CD8-positive, alpha-beta memory T cell (primary cell): Measurements from ENCODE around the gene NR2F2. TPM values are rescaled to one million over a fixed set of nuclear protein-coding genes. Genes with fewer than 3 reads are reported as not detected.

Source experiments
- CTCF ChIA-PET: fragments of 350-600 bp; sonication (Branson Sonifier 250); formaldehyde crosslinking; loops from one replicate; lab custom pipeline; 2021; ENCODE audit warnings: antibody characterized with exemption; lab: Charles Lee
- POLR2A ChIA-PET: fragments of 350-600 bp; sonication (Branson Sonifier 250); formaldehyde crosslinking; loops from one replicate; lab custom pipeline; 2021; ENCODE audit warnings: antibody characterized with exemption; lab: Charles Lee
- DNase-seq, 5 donors: peaks; one replicate each; pipeline versions ENCODE4 v3.0.0 to v3.0.0-alpha.2; 2020 to 2022; ENCODE audit warnings: mixed read lengths in 1 of 5
- H3K27ac ChIP-seq: one replicate; pipeline ENCODE4 v1.7.0; 2013; ENCODE audit warnings: low read depth, mild to moderate bottlenecking, low read length, moderate library complexity
- H3K27me3 ChIP-seq: 2 replicates; pipeline ENCODE4 v1.7.0; 2013; ENCODE audit warnings: low read length, mild to moderate bottlenecking; ENCODE audit not compliant: insufficient read depth, poor library complexity, severe bottlenecking
- H3K36me3 ChIP-seq: 2 replicates; pipeline ENCODE4 v1.7.0; 2013; ENCODE audit warnings: mild to moderate bottlenecking, low read length, moderate library complexity; ENCODE audit not compliant: insufficient read depth
- H3K4me1 ChIP-seq: 2 replicates; pipeline ENCODE4 v1.7.0; 2013; ENCODE audit warnings: mild to moderate bottlenecking, low read length, moderate library complexity; ENCODE audit not compliant: insufficient read depth
- H3K4me3 ChIP-seq: 2 replicates; pipeline ENCODE4 v1.7.0; 2013; ENCODE audit warnings: mild to moderate bottlenecking, low read length
- H3K9me3 ChIP-seq: 2 replicates; pipeline ENCODE4 v1.7.0; 2013; ENCODE audit warnings: mild to moderate bottlenecking, low read length
- H3K27ac Mint-ChIP-seq, 8 donors: one replicate each; pipeline ENCODE4 v1.8.0; 2020 to 2021; ENCODE audit warnings: mixed read lengths in 8 of 8, mild to moderate bottlenecking in 6 of 8, inconsistent platforms in 3 of 8, moderate library complexity in 3 of 8
- H3K27me3 Mint-ChIP-seq, 2 donors: one replicate each; pipeline ENCODE4 v1.8.0; 2020 to 2021; ENCODE audit warnings: mixed read lengths in 2 of 2, mild to moderate bottlenecking in 1 of 2, moderate library complexity in 1 of 2
- H3K36me3 Mint-ChIP-seq, 3 donors: one replicate each; pipeline ENCODE4 v1.8.0; 2020 to 2021; ENCODE audit warnings: mixed read lengths in 3 of 3, inconsistent platforms in 1 of 3, mild to moderate bottlenecking in 1 of 3
- H3K4me1 Mint-ChIP-seq, 3 donors: one replicate each; pipeline ENCODE4 v1.8.0; 2020 to 2021; ENCODE audit warnings: mixed read lengths in 3 of 3, inconsistent platforms in 1 of 3, mild to moderate bottlenecking in 1 of 3
- H3K4me3 Mint-ChIP-seq, 7 donors: one replicate each; pipeline ENCODE4 v1.8.0; 2020 to 2021; ENCODE audit warnings: mixed read lengths in 7 of 7, mild to moderate bottlenecking in 6 of 7, moderate library complexity in 4 of 7, inconsistent platforms in 2 of 7
- H3K9me3 Mint-ChIP-seq, 5 donors: one replicate each; pipeline ENCODE4 v1.8.0; 2020 to 2022; ENCODE audit warnings: mixed read lengths in 5 of 5, mild to moderate bottlenecking in 3 of 5, moderate library complexity in 2 of 5, inconsistent platforms in 1 of 5
- polyA plus RNA-seq: library from polyadenylated mRNA; unstranded; fragments of 300-500 nt; fragmentation: Illumina TruSeq; gene quantifications from one replicate; pipeline ENCODE4 v1.2.3, GENCODE V29; 2021
- total RNA-seq, 2 experiments: library from RNA; stranded (reverse); gene quantifications; one replicate each; pipeline ENCODE4 v1.2.3, GENCODE V29; 2021

The NR2F2 gene
- total and polyA plus RNA-seq, 3 experiments from 2014 or later, result not detected

DNA sequence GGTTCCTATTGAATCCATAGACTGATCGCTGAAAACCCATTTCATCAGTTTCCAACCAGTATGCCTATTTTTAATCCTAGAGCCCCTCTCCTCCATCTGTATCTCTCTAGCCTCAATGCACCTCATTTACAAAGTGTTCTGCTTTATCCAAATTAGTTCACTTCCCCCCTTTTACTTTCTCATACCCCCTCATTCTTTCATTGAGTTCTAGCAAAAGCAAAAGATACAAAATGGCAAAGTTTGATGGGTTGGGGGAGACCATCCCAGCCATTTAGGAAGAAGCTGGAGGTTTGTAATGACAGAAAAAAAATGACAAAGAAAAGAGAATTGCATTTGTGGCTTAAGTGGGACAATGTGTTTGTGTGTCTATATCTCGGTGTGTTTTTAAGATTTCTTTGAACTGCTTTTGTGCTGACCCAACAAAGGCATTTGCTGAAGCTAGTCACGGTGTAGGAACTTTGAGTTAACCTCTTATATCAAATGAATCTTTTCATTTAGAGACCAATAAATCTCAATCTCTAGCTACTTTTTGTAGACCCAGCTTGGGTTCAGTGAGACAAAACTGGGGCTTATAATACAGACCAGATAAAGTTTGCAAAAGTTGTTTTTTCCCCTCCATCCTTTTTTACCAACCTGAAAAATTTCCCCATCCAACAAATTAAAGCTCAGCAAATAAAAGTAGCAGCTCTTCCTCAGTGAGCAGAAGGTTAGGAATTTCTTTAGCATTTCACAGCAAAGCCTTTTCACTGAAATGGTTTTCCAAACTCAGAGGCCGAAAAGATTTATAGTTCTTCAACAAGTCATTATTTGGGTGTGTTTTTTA is 18.7 kb downstream of the NR2F2 start:
- H3K4me3 Mint-ChIP-seq, result no peak overlapping the region
- ChIA-PET POLR2A (no interaction called here), CTCF (no interaction called here)
- peaks cover 0 to 25% (median 8%) of the 10 kb centered on the region in 5 donors for H3K9me3 Mint-ChIP-seq
- no peaks in the 10 kb centered on the region for H3K4me1 ChIP-seq
- peaks cover 63% of the 10 kb centered on the region for H3K27me3 ChIP-seq
- H3K4me3 ChIP-seq, result no peak overlapping the region
- H3K4me1 Mint-ChIP-seq, result peaks cover 0 to 13% (median 0%) of the 10 kb centered on the region in 3 donors
- H3K9me3 ChIP-seq, result no peaks in the 10 kb centered on the region
- no peak overlapping the region for H3K27ac Mint-ChIP-seq
- H3K27me3 Mint-ChIP-seq, result peaks cover 77 to 91% of the 10 kb centered on the region in 2 donors
- H3K36me3 Mint-ChIP-seq, result no peaks in the 10 kb centered on the region
- H3K27ac ChIP-seq, result no peak overlapping the region
- DNase-seq, result no peak
- no peaks in the 10 kb centered on the region for H3K36me3 ChIP-seq

DNA sequence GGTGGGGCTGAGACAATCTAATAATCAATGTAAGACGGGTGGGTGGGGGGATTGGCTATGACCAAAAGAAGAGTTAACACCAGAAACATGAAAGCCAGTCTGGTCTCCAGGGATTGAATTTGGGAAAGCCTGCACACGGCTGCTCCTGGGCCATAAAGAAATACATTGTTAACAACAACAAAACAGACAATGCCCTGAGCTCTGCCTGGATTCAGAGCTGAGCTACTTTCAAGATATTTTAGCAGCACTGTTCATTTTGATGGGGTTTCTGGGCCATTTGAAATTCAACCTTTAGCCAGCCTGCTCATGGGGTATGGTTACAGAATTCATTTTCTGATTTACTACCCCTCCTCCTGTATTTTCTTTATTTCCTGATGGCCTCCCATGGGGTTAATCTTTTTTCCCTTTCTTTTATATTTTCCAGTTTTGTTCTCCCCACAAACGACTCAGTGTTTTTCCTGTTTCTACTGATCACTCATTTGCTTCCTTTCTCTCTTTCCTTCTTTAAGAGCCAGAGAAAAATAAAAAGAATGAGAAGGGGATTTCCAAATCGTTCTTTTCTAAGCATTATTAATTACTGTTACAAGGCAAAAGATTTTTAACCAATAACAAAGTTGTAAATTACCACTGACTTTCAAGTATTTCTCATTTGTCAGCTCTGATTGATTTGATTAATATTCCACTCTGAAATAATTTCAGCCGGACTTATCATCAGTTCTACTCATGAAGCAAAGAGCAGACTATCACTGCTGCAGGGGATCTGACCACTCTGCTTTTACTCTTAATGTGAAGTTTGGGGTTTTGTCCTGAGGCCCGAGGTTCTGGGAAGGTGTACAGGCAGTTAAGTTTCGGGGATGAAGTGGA is 19.6 kb downstream of the NR2F2 start:
- Mint-ChIP-seq H3K27ac (no peak overlapping the region), H3K36me3 (no peaks in the 10 kb centered on the region), H3K4me1 (peaks cover 0 to 13% (median 0%) of the 10 kb centered on the region in 3 donors), H3K4me3 (no peak overlapping the region), H3K27me3 (peaks cover 69 to 83% of the 10 kb centered on the region in 2 donors), H3K9me3 (peaks cover 0 to 20% (median 8%) of the 10 kb centered on the region in 5 donors)
- no peak overlapping the region for H3K27ac ChIP-seq
- DNase-seq, result no peak
- peaks cover 64% of the 10 kb centered on the region for H3K27me3 ChIP-seq
- H3K4me3 ChIP-seq, result no peak overlapping the region
- no peaks in the 10 kb centered on the region for H3K36me3 ChIP-seq
- ChIA-PET POLR2A (no interaction called here), CTCF (no interaction called here)
- H3K9me3 ChIP-seq, result no peaks in the 10 kb centered on the region
- H3K4me1 ChIP-seq, result no peaks in the 10 kb centered on the region

DNA sequence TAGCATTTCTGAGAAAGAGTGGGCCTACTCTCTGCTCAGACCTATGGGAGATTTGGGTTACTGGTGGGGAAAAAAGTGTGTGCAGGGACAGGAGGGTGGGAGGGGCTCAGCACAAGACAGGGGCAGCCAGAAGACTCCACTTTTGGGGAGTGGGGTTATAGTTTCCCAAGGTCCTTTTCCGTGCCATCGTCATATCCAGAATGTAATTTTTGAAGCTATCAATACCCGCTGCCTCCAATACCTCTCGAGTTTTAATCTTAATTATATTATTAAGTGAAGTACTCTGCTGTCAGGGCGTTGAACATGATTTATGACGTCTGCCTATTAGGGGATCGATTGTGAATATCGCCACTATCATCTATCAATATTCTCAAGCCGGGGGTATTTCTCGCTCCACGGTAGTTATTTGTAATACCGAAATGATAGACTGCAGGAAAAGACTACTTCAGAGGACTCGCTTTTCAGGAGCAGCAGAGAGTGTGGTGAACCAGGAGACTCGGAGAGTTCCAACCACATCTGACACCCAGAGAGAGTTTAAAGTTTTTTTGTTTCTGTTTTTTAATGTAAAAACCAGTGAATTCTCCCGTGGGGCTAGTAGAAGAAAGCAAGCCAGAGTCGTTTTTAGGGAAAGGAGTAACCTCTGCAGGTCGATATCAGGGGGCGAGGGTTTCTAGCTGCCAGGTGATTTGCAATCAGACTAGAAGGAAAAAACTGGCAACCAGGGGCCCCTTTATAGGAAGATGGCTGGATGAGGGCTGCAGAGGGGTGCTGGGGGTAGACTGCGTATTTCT is 20.6 kb downstream of the NR2F2 start:
- peaks cover 1% of the 10 kb centered on the region for H3K4me1 ChIP-seq
- no peak overlapping the region for H3K27ac ChIP-seq
- H3K27me3 ChIP-seq, result peaks cover 70% of the 10 kb centered on the region
- ChIA-PET POLR2A (no interaction called here), CTCF (no interaction called here)
- no peaks in the 10 kb centered on the region for H3K36me3 ChIP-seq
- Mint-ChIP-seq H3K27ac (no peak overlapping the region), H3K9me3 (peaks cover 0 to 16% (median 8%) of the 10 kb centered on the region in 5 donors), H3K4me1 (peaks cover under 1 to 9% (median 6%) of the 10 kb centered on the region in 3 donors), H3K4me3 (no peak overlapping the region), H3K36me3 (no peaks in the 10 kb centered on the region), H3K27me3 (peaks cover 62 to 72% of the 10 kb centered on the region in 2 donors)
- no peaks in the 10 kb centered on the region for H3K9me3 ChIP-seq
- no peak for DNase-seq
- no peak overlapping the region for H3K4me3 ChIP-seq

DNA sequence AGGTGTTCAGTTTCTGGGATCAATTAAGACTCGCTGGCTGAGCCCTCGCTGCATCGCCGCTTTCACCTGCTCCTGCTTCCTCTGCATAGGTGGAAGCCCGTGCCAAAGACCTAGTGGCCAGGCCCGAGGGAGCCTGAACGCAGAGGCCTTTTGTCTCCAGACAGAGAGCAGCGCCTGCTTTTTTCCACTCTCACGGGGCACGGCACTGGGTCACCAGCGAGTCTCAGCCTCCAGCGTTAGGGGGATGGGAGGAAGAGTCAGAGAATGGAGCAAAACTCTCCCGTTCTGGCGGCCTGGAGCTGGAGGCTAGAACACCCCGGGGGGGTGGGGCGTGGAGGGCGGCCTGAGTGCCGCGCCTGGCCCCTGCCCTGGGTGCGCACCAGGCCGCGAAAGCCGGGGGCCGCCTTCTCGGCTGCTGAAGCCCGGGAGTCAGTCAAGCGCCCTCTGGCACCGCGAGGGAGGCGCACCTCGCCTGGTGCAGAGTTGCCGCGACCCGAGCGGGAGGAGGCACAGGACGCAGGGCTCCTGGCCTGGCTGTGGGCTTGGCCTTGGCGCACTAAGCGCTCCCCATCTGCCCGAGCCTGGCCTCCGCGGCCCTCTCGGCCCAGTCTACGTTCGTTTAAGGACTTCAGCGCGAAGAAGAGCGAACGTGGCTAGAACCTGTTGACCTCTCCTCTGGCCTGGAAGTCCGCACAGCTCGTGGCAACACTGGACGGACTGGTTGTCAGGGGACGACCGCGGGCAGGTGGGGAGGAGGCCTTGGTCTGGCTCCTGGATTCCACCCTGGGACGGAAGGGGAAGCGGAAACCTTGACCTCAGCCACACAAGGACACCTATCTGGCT is 21.5 kb downstream of the NR2F2 start:
- ChIA-PET POLR2A (no interaction called here), CTCF (no interaction called here)
- no peaks in the 10 kb centered on the region for H3K36me3 Mint-ChIP-seq

DNA sequence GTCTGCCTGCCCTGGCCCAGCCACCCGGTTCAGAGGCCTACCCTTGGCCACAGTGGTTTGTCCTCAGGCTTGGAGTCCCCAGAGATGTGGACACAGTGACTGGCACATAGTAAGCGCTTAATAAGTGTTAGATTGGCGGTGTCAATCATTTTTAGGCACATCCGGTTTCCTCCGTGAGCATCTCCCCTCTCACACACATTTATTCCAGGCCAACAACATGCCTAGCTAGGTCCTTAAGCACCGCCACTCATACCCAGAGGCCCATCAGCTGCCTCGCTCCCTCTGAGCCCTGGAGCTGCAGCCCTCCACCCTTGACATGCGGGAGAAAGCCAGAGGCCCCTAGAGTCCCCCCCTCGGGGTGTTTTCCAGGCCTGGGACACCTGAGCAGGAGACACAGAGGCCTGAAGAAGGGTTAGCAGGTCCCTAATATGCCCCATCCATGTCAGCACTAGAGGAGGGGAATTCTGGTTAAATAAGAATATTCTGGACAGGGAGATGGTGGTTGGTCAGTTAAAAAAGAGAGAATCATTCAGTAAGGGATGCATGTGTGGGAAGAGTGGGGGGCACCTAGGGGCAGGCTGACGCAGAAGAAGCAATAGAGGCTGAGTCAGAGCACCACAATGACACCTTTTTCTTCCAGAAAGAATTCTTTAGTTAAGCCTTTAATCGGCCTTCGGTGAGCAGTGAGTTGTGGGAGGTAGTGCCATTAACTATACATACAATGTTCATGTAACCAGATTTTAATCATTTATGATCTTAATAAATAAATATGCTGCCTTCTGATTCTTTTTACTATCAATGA is 22.3 kb downstream of the NR2F2 start:
- Histone ChIP-seq H3K27me3 (peaks cover 69% of the 10 kb centered on the region), H3K36me3 (no peaks in the 10 kb centered on the region), H3K4me3 (no peak overlapping the region), H3K27ac (no peak overlapping the region), H3K4me1 (peaks cover 16% of the 10 kb centered on the region), H3K9me3 (no peaks in the 10 kb centered on the region)
- H3K4me1 Mint-ChIP-seq, result peaks cover 14 to 20% (median 20%) of the 10 kb centered on the region in 3 donors
- ChIA-PET CTCF (no interaction called here), POLR2A (no interaction called here)
- DNase-seq, result no peak
- H3K4me3 Mint-ChIP-seq, result no peak overlapping the region
- H3K9me3 Mint-ChIP-seq, result peaks cover 0 to 14% (median 9%) of the 10 kb centered on the region in 5 donors
- no peak overlapping the region for H3K27ac Mint-ChIP-seq
- H3K27me3 Mint-ChIP-seq, result peaks cover 59 to 60% of the 10 kb centered on the region in 2 donors
- peaks cover 0 to 1% (median 0%) of the 10 kb centered on the region in 3 donors for H3K36me3 Mint-ChIP-seq

More for the DNA sequence above, 21.5 kb downstream of the NR2F2 start:
- no peak for DNase-seq
- Mint-ChIP-seq H3K4me1 (peaks cover 9 to 14% (median 14%) of the 10 kb centered on the region in 3 donors), H3K4me3 (no peak overlapping the region), H3K27ac (no peak overlapping the region), H3K9me3 (peaks cover 0 to 11% (median 8%) of the 10 kb centered on the region in 5 donors), H3K27me3 (peaks cover 56 to 64% of the 10 kb centered on the region in 2 donors)
- H3K27ac ChIP-seq, result no peak overlapping the region
- H3K27me3 ChIP-seq, result peaks cover 71% of the 10 kb centered on the region
- H3K4me1 ChIP-seq, result peaks cover 9% of the 10 kb centered on the region
- no peaks in the 10 kb centered on the region for H3K36me3 ChIP-seq
- H3K4me3 ChIP-seq, result no peak overlapping the region
- H3K9me3 ChIP-seq, result no peaks in the 10 kb centered on the region

DNA sequence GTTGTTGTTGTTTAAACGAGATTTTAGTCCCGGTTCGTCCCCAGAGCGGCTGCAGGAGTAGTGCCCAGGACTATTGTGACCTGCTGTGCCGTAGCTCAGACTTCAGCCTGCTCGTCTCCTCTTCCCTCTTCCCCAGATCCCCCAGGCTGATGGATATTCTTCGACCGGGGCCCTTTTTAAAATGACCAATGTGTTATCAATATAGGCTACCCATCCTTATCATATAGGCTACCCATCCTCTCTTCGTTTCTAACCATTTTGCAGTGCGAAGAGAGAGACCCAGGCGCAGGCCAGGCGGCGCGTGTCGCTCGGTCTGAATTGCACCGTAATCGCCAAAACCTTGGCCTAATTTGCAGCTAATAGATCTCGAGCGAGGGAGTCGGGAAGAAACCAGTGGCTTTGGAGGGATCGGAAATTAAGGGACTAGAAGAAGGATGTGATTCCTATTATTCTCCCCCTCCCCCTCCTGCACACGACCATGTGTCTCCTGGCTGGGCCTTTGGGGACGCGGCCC is 23.0 kb downstream of the NR2F2 start:
- Histone ChIP-seq H3K36me3 (no peaks in the 10 kb centered on the region), H3K27me3 (peaks cover 75% of the 10 kb centered on the region), H3K4me1 (peaks cover 23% of the 10 kb centered on the region), H3K27ac (no peak overlapping the region), H3K4me3 (no peak overlapping the region), H3K9me3 (no peaks in the 10 kb centered on the region)
- Mint-ChIP-seq H3K36me3 (peaks cover 0 to 1% (median 0%) of the 10 kb centered on the region in 3 donors), H3K4me1 (peaks cover 20 to 27% (median 27%) of the 10 kb centered on the region in 3 donors), H3K27ac (no peak overlapping the region), H3K9me3 (peaks cover 0 to 16% (median 10%) of the 10 kb centered on the region in 5 donors), H3K4me3 (peak overlapping the region in 1 of 7 donors; percentile 44), H3K27me3 (peaks cover 59 to 60% of the 10 kb centered on the region in 2 donors)
- POLR2A ChIA-PET, result no interaction called here
- CTCF ChIA-PET, result no interaction called here
- no peak for DNase-seq
